ENCODE results near the gene ASPM.
A peak's percentile ranks its signal among the peaks of the same experiment; 100 is the strongest.

ASPM gene

GRCh38 chr1:197181982-197182381, 35.5 kb upstream of the ASPM start:
- no peak for DNase-seq (ENCODE audit: low read depth)
- TF ChIP-seq, protein P1, sequence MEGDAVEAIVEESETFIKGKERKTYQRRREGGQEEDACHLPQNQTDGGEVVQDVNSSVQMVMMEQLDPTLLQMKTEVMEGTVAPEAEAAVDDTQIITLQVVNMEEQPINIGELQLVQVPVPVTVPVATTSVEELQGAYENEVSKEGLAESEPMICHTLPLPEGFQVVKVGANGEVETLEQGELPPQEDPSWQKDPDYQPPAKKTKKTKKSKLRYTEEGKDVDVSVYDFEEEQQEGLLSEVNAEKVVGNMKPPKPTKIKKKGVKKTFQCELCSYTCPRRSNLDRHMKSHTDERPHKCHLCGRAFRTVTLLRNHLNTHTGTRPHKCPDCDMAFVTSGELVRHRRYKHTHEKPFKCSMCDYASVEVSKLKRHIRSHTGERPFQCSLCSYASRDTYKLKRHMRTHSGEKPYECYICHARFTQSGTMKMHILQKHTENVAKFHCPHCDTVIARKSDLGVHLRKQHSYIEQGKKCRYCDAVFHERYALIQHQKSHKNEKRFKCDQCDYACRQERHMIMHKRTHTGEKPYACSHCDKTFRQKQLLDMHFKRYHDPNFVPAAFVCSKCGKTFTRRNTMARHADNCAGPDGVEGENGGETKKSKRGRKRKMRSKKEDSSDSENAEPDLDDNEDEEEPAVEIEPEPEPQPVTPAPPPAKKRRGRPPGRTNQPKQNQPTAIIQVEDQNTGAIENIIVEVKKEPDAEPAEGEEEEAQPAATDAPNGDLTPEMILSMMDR (IDR thresholded peaks at IDR 0.05; ENCODE audit: insufficient read depth, low read depth, low read length, missing control alignments) = no peak
- no peak overlapping the region for H3K4me3 ChIP-seq (ENCODE audit: low read length)

GRCh38 chr1:197180252-197180878, 33.9 kb upstream of the ASPM start:
- no peak overlapping the region for H3K4me3 ChIP-seq (ENCODE audit: low read length)
- TF ChIP-seq, protein P1 (IDR thresholded peaks at IDR 0.05; ENCODE audit: insufficient read depth, low read depth, low read length, missing control alignments) = peak; percentile 64
- peak; percentile 69 for DNase-seq (ENCODE audit: low read depth)

DNA sequence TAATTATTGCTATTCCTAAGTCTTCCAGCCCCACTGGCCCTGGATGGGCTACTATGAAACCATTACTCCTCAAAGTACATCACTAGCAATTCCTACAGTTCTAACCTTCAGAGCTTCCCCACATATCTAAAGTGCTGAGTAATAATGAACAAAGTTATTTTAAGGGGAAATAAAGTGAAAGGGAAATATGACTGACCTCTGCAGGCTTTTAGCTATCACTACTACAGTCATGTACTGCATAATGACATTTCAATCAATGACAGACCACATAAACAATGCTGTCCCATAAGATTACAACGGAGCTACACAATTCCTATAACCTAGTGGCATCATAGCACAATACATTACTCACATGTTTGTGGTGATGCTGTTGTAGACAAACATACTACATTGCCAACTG, 32.5 kb upstream of the ASPM start:
- H3K4me3 ChIP-seq (ENCODE audit: low read length) = no peak overlapping the region
- TF ChIP-seq, protein P1 (IDR thresholded peaks at IDR 0.05; ENCODE audit: insufficient read depth, low read depth, low read length, missing control alignments) = no peak
- DNase-seq (ENCODE audit: low read depth) = no peak

DNA sequence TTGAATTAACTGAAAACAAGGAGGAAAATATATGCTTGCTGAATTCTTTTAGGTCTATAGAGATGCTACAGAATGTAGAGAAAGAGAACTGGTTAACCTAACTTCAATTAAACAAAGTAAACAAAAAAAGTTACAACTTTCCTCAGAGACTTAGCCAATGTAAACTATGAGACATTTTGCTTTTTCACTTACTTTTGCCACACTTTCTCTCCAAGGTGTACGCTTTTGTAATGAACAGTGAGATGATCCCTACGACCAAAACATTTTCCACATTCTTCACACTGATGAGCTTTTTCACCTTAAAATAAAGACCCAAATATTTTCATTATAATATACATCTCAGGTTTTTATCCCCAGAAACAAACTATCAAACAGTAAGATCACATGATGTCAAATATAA, 28.3 kb upstream of the ASPM start:
- TF ChIP-seq, protein P1 (IDR thresholded peaks at IDR 0.05; ENCODE audit: insufficient read depth, low read depth, low read length, missing control alignments) = no peak
- no peak for DNase-seq (ENCODE audit: low read depth)
- no peak overlapping the region for H3K4me3 ChIP-seq (ENCODE audit: low read length)

- TF ChIP-seq, protein P1 (IDR thresholded peaks at IDR 0.05; ENCODE audit: insufficient read depth, low read depth, low read length, missing control alignments) = no peak
- no peak overlapping the region for H3K4me3 ChIP-seq (ENCODE audit: low read length)
- DNase-seq (ENCODE audit: low read depth) = peak; percentile 28
These were observed 27.4 kb upstream of the ASPM start for GRCh38 chr1:197173571-197174507.

GRCh38 chr1:197171531-197171930, 25.1 kb upstream of the ASPM start:
- DNase-seq (ENCODE audit: low read depth) = no peak
- no peak overlapping the region for H3K4me3 ChIP-seq (ENCODE audit: low read length)
- TF ChIP-seq, protein P1 (IDR thresholded peaks at IDR 0.05; ENCODE audit: insufficient read depth, low read depth, low read length, missing control alignments) = no peak
